GM18502 (cell line): ENCODE results near the gene TMIE.

Experiments
- ATAC-seq: cut with Tn5 transposase; IDR thresholded peaks from one replicate; pipeline ENCODE4 v1.9.1; 2021; ENCODE audit warnings: mild to moderate bottlenecking; ENCODE audit not compliant: unreplicated experiment, poor library complexity

TMIE gene

DNA sequence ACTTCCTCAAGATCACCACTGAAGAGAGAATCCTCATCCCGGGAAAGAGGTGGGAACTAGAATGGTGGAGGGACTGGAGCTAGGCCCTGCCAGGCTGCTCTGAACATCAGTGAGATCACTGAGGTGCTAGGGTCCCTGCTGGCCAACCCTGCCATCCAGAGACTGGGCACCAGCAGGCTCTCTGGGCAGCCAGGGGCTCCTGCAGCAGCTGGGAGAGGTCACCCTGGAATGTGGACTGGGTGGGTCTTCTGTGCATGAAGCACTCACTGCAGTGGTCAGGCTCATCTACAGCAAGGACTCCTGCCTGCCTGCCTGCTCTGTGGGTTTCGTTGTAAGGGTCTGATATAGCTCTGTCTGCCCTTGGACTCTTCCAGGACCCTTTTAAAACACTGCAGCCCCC, 32.6 kb upstream of the TMIE start:
- ATAC-seq: no peak

DNA sequence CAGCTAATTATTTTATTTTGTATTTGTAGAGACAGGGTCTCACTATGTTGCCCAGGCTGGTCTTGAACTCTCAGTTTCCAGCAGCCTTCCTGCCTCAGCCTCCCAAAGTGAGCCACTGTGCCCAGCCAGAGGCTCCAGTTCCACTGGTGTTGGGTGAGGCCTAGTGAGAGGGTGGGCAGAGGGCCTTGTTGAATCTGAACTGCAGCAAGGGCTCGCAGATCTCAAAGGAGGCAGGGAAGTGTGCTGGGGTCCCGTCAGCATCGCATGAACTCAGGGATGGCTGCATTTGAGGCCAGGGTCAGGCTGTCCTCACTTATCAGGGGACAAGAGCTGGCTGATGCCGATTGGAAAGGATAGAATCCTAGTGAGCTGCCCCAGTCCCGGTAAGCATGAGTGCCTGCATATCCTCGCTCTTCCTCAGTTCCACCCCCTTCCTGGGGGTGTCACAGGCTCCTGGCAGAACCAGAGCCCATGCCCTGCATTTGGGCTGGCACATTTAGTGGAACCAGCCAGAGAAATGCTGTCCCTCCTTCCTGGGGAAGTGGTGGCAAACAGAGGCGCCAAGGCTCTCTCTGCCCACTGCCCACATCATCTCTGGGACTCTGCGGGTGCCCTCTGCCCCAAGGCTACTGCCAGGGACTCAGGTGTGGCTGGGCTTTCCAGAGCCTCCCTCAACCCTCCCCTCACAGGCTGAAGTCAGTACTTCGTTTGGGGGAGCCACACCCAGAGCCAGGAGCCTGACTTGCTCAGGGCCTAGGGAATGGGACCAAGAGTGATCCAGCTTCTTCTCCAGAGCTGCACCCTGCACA, 31.8 kb upstream of the TMIE start:
- ATAC-seq: no peak

DNA sequence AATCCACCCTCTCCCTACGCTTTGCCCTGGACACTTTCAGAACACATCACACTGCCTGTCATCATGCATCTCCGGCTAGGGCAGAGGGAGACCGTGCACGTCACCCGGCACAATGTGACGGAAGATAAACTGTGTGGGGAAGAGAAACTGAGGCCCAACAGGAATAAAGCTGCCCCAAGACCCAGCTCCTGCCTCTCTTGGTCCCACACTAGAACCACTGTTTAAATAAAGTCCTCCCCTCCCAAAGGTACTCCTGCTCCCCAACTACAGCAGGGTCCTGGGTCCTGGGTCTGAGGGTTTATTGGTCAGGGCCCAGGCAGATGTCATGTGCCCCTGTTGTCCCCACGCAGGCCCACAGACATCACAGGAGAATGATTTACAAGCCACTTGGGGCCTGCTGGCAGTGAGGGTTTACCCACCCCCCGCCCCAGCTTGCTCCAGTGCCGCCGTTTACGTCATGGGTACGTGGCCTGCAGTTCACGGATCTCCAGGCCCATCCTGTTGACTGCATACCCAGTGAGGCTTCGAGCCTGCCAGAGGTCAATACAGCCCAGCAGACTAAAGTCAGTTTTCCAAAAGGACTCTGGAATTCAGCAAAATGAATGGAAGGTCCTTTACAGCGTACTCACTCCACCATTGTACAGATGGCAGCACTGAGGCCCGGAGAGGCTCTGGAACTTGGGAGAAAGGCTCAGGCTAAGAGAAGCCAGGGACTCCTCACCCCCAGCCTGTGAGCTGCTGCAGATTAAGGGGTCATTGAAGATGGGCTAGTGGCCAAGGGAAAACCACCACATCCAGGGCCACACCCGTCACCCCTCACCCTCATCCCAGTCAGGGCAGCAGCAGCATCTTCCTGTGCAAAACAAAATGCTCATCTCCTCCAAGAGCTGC, 30.9 kb upstream of the TMIE start:
- ATAC-seq: no peak

GRCh38 chr3:46670891-46671427, 30.2 kb upstream of the TMIE start:
- no peak for ATAC-seq

- ATAC-seq: no peak
Measured at GRCh38 chr3:46671541-46672348, 29.4 kb upstream of the TMIE start.

DNA sequence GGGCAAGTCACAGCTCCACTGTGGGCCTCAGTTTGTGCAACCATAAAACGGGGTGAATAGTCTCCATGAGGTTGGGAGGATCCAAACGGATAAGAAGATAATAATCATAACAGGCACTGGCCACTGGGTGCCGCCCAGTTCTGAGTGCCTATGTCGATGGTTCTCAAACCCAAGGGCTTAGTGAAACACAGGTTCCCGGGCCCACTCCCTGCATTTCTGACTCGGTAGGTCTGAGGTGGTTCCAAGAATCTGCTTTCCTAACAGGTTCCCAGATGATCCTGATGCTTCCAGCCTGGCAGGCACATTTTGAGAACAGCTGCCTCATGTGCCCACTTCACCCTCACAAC, 28.9 kb upstream of the TMIE start:
- ATAC-seq: no peak

- ATAC-seq: no peak
Measured at GRCh38 chr3:46673151-46674030, 27.8 kb upstream of the TMIE start.

- no peak for ATAC-seq
Measured at GRCh38 chr3:46674031-46674845, 27.0 kb upstream of the TMIE start.

- ATAC-seq: no peak
Measured at GRCh38 chr3:46675426-46675825, 25.8 kb upstream of the TMIE start.

GRCh38 chr3:46675843-46676567, 25.2 kb upstream of the TMIE start:
- no peak for ATAC-seq

DNA sequence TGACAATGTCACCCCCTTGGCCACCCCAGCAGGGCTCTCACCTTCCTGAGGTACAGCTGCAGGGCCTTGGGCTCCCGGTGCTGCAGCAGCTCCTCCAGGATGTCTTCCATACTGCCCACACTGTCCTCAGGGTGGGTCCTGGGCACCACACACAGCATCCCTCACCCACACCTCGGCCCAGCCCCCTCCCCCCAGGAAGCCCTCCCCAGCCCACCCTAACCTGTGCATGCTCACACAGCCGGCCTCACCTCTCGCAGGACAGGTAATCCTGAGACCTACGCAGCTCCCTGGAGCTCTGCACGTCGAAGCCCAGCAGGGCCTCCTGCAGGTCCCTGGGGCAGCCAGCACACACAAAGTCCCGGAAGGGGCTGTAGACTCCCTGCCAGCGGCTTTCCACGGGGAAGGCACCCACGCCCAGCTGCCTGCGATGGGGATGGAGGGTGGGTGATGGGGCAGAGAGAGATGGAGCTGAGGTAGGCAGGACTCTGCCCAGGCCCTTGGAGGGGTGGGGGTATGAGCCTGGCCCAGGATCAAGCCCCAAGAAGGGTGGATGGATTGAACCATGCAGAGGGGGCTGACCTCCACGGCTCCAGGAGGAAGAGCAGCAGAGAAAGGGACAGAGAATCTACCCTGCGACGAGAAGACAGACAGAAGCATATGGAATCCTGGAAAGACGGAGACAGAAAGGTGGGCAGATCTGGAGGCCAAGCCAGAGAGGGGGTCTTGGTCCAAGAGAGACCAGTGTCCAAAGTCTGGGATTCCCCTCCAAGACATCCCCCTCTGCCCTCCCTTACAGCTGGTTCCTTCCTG, 24.4 kb upstream of the TMIE start:
- ATAC-seq: no peak

- ATAC-seq: no peak
Measured at GRCh38 chr3:46677411-46677726, 23.8 kb upstream of the TMIE start.

DNA sequence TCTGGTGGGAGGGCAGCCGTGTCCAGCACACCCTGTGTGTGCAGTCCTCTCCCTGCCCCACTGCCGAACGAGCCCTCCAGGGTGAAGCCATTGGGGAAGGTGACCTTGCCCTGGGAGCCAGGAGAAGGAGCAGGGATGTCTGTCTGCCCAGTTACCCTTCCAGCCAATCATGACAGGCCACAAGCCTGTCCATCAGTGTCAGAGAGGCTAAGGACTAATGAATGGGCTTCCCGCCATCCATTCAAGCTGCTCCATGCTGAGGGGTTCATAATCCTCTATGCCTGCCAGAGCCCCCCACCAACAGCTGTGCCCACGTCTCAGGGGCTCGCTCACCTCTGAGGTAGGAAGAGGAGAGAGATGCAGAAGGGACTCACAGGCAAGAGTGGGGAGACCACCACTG, 22.9 kb upstream of the TMIE start:
- no peak for ATAC-seq

DNA sequence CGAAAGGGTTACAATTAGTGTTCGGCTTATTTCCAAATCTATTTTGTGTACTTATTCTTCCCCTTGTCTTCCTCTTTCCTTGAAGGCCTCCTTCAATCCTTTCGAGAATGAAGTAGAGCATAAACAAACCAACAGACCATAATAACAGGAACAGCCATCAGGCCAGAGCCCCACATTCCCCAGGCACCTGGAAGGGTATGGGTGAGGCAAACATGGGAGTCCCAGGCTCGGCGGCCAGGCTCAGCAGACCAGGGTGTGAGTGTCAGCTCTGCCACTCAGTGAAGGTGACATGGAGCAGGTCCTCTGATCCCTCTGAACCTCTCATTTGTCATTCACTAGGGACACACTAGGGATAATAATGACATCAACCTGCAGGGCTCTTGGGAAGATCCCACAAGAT, 21.5 kb upstream of the TMIE start:
- ATAC-seq: no peak

DNA sequence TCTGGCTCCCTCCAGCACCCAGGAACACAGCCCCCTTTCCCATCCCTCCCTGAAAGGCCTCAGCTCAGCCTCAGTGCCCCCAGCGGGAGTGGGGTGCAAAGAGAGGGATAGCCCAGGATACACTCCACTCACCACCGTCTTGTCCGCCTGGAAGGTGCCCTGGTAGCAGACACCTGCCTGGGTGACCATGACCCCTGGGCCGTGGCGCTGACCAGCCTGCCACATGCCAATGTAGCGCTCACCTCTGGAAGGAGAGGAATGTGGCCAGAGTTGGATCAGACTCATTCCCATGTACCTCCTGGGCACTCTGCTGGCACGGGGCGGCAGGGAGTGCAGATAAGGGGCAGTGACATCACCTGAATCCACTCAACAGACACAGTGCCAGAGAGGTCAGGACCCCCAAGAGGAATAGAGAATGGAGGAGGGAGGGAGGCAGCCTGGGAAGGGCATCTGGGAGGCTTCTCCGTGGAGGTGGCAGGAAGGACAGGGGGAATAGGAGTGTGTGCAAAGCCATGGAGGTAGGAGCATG, 20.8 kb upstream of the TMIE start:
- no peak for ATAC-seq

- ATAC-seq: no peak
Measured at GRCh38 chr3:46681387-46681786, 19.8 kb upstream of the TMIE start.

- no peak for ATAC-seq
Measured at GRCh38 chr3:46681856-46682540, 19.2 kb upstream of the TMIE start.
